ENCODE results near the gene RAP1GAP. TPM values are rescaled to one million over a fixed set of nuclear protein-coding genes. Genes with fewer than 3 reads are reported as not detected.

Gene RAP1GAP
- total RNA-seq, 1 donor from 2014 or later, result 62.4 TPM

- H3K27me3 ChIP-seq, result peaks cover 9% of the 10 kb centered on the region
- DNase-seq, result no peak
- H3K27ac ChIP-seq, result no peak overlapping the region
- peaks cover 3% of the 10 kb centered on the region for H3K4me1 ChIP-seq
- H3K4me3 ChIP-seq, result no peak overlapping the region
- H3K36me3 ChIP-seq, result no peaks in the 10 kb centered on the region
- ATAC-seq, result no peak
- H3K9me3 ChIP-seq, result no peaks in the 10 kb centered on the region
- intact Hi-C loops (cut with DNase I), result no loop called here
- TF ChIP-seq CTCF (IDR thresholded peaks at IDR 0.05), result no peak
Measured at GRCh38 chr1:21657456-21658190, 11.5 kb downstream of the RAP1GAP start.

- H3K27ac ChIP-seq, result no peak overlapping the region
- no peak overlapping the region for H3K4me3 ChIP-seq
- peaks cover 11% of the 10 kb centered on the region for H3K4me1 ChIP-seq
- H3K27me3 ChIP-seq, result peaks cover 9% of the 10 kb centered on the region
- peak; percentile 63 for DNase-seq
- intact Hi-C loops (cut with DNase I), result no loop called here
- no peaks in the 10 kb centered on the region for H3K36me3 ChIP-seq
- H3K9me3 ChIP-seq, result no peaks in the 10 kb centered on the region
- no peak for TF ChIP-seq CTCF (IDR thresholded peaks at IDR 0.05)
- ATAC-seq, result peak; percentile 13
Measured at GRCh38 chr1:21655748-21656147, 13.4 kb downstream of the RAP1GAP start.

GRCh38 chr1:21655259-21655658 is 13.9 kb downstream of the RAP1GAP start:
- no peak for TF ChIP-seq CTCF (IDR thresholded peaks at IDR 0.05)
- no peak for DNase-seq
- peaks cover 14% of the 10 kb centered on the region for H3K4me1 ChIP-seq
- H3K27me3 ChIP-seq, result peaks cover 9% of the 10 kb centered on the region
- no peaks in the 10 kb centered on the region for H3K9me3 ChIP-seq
- H3K4me3 ChIP-seq, result no peak overlapping the region
- ATAC-seq, result no peak
- intact Hi-C loops (cut with DNase I), result no loop called here
- no peaks in the 10 kb centered on the region for H3K36me3 ChIP-seq
- no peak overlapping the region for H3K27ac ChIP-seq

- intact Hi-C loops (cut with DNase I), result no loop called here
- ATAC-seq, result no peak
- H3K27me3 ChIP-seq, result no peaks in the 10 kb centered on the region
- TF ChIP-seq CTCF (IDR thresholded peaks at IDR 0.05), result no peak
- H3K9me3 ChIP-seq, result no peaks in the 10 kb centered on the region
- H3K27ac ChIP-seq, result no peak overlapping the region
- H3K4me3 ChIP-seq, result no peak overlapping the region
- peaks cover 11% of the 10 kb centered on the region for H3K4me1 ChIP-seq
- DNase-seq, result no peak
- no peaks in the 10 kb centered on the region for H3K36me3 ChIP-seq
Measured at GRCh38 chr1:21654209-21654608, 14.9 kb downstream of the RAP1GAP start.

- ATAC-seq (no peak), DNase-seq (no peak)
- H3K9me3 ChIP-seq, result no peaks in the 10 kb centered on the region
- no peaks in the 10 kb centered on the region for H3K36me3 ChIP-seq
- no peak for TF ChIP-seq CTCF (IDR thresholded peaks at IDR 0.05)
- peaks cover 11% of the 10 kb centered on the region for H3K4me1 ChIP-seq
- no peak overlapping the region for H3K27ac ChIP-seq
- H3K4me3 ChIP-seq, result no peak overlapping the region
- no peaks in the 10 kb centered on the region for H3K27me3 ChIP-seq
- intact Hi-C loops (cut with DNase I), result no loop called here
Measured at GRCh38 chr1:21653744-21654100, 15.4 kb downstream of the RAP1GAP start.

Data from upper lobe of right lung (tissue), 1 donor.